Testis (tissue), 3 donors: ENCODE data around the gene F2RL1. TPM values are rescaled to one million over a fixed set of nuclear protein-coding genes. Genes with fewer than 3 reads are reported as not detected.
"Not testable (repeated sequence)": the region's sequence is repeated elsewhere in the genome, so short reads cannot be mapped to it uniquely, and the experiment has no call there.

Source experiments
- DNase-seq: peaks from one replicate; pipeline ENCODE4 v3.0.0-alpha.2; 2019
- H3K27ac ChIP-seq, 2 donors: fragments of 200-600 bp; sonication (generic); one replicate each; pipeline ENCODE4 v1.5.1; 2019
- H3K27me3 ChIP-seq: fragments of 200-600 bp; sonication (generic); one replicate; pipeline ENCODE4 v1.5.1; 2019
- H3K36me3 ChIP-seq: fragments of 200-600 bp; sonication (generic); one replicate; pipeline ENCODE4 v1.5.1; 2017; ENCODE audit warnings: low read depth; ENCODE audit errors: missing control alignments
- H3K4me1 ChIP-seq: fragments of 200-600 bp; sonication (generic); one replicate; pipeline ENCODE4 v1.5.1; 2019
- H3K4me3 ChIP-seq, 2 donors: fragments of 200-600 bp; sonication (generic); one replicate each; pipeline ENCODE4 v1.5.1; 2017 to 2019
- H3K9me3 ChIP-seq: fragments of 200-600 bp; sonication (generic); one replicate; pipeline ENCODE4 v1.5.1; 2017
- POLR2A ChIP-seq: fragments of 450-650 bp; IDR thresholded peaks from one replicate; pipeline ENCODE4 v1.6.1; 2017; ENCODE audit warnings: antibody characterized with exemption, mild to moderate bottlenecking, moderate library complexity
- WGBS, 2 donors: methylation state at CpG; one replicate each; pipeline ENCODE4 v1.1.5; 2018; 5-methylcytosine and 5-hydroxymethylcytosine counted together
- intact Hi-C: fragments of 100-400 bp; cut with DNase I; formaldehyde crosslinking; loops from one replicate; pipeline ENCODE4 v1.15.1; 2023; ENCODE audit warnings: low total_unique reads
- polyA plus RNA-seq: library from polyadenylated mRNA; stranded (reverse); fragments of 350-450 nt; fragmentation: Illumina TruSeq; extraction: RNeasy Lipid Tissue Mini Kit (QIAGEN cat#74804); gene quantifications from one replicate; pipeline ENCODE4 v1.2.3, GENCODE V29; 2014; ENCODE audit warnings: low read depth, low replicate concordance; ENCODE audit not compliant: insufficient read depth
- total RNA-seq, 2 donors: library from RNA; depleted of rRNA; stranded (reverse); fragments of >200 nt; gene quantifications; one replicate each; pipeline ENCODE4 v1.2.3, GENCODE V29; 2016
- TF ChIP-seq, protein P1 (sequence below), 3 experiments: fragments of 450-650 bp in 2 of 3; fragments of 200-600 bp in 1 of 3; sonication (generic) in 1 of 3; IDR thresholded peaks; one replicate each; pipeline ENCODE4 v1.5.1; 2016 to 2019; ENCODE audit warnings: antibody characterized with exemption in 3 of 3, mild to moderate bottlenecking in 2 of 3, moderate library complexity in 1 of 3

Gene F2RL1
- total and polyA plus RNA-seq, 3 donors from 2014 or later, result 0.68 to 2.3 (median 1.1) TPM

- no peak for DNase-seq
- Histone ChIP-seq H3K27ac (no peak overlapping the region), H3K4me1 (peaks cover 4% of the 10 kb centered on the region), H3K36me3 (no peaks in the 10 kb centered on the region), H3K9me3 (no peaks in the 10 kb centered on the region), H3K27me3 (no peaks in the 10 kb centered on the region), H3K4me3 (peak overlapping the region in 1 of 2 donors; percentile 67)
- intact Hi-C loops, result no loop called here
- TF ChIP-seq, protein P1, sequence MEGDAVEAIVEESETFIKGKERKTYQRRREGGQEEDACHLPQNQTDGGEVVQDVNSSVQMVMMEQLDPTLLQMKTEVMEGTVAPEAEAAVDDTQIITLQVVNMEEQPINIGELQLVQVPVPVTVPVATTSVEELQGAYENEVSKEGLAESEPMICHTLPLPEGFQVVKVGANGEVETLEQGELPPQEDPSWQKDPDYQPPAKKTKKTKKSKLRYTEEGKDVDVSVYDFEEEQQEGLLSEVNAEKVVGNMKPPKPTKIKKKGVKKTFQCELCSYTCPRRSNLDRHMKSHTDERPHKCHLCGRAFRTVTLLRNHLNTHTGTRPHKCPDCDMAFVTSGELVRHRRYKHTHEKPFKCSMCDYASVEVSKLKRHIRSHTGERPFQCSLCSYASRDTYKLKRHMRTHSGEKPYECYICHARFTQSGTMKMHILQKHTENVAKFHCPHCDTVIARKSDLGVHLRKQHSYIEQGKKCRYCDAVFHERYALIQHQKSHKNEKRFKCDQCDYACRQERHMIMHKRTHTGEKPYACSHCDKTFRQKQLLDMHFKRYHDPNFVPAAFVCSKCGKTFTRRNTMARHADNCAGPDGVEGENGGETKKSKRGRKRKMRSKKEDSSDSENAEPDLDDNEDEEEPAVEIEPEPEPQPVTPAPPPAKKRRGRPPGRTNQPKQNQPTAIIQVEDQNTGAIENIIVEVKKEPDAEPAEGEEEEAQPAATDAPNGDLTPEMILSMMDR (IDR thresholded peaks at IDR 0.05), result no peak
- no peak for TF ChIP-seq POLR2A
- 16 to 23% methylated on average over 10 to 31 of the region's 31 CpGs for WGBS, 2 donors
These were observed 1.2 kb downstream of the F2RL1 start for GRCh38 chr5:76819851-76820525.

GRCh38 chr5:76820526-76820890 lies 1.7 kb downstream of the F2RL1 start:
- DNase-seq, result no peak
- intact Hi-C loops, result no loop called here
- Histone ChIP-seq H3K4me3 (no peak overlapping the region), H3K27ac (no peak overlapping the region), H3K27me3 (no peaks in the 10 kb centered on the region), H3K36me3 (no peaks in the 10 kb centered on the region), H3K9me3 (no peaks in the 10 kb centered on the region), H3K4me1 (peaks cover 4% of the 10 kb centered on the region)
- 51 to 55% methylated on average over 2 of the region's 2 CpGs for WGBS, 2 donors
- TF ChIP-seq POLR2A, result no peak
- TF ChIP-seq, protein P1 (IDR thresholded peaks at IDR 0.05), result no peak

GRCh38 chr5:76821136-76821535 lies 2.3 kb downstream of the F2RL1 start:
- H3K4me1 ChIP-seq, result peaks cover 4% of the 10 kb centered on the region
- no peaks in the 10 kb centered on the region for H3K9me3 ChIP-seq
- H3K27ac ChIP-seq, result no peak overlapping the region
- no peak for DNase-seq
- TF ChIP-seq, protein P1 (IDR thresholded peaks at IDR 0.05), result no peak
- TF ChIP-seq POLR2A, result no peak
- 53 to 65% methylated on average over 4 of the region's 4 CpGs for WGBS, 2 donors
- no peaks in the 10 kb centered on the region for H3K36me3 ChIP-seq
- H3K4me3 ChIP-seq, result no peak overlapping the region
- intact Hi-C loops, result no loop called here
- no peaks in the 10 kb centered on the region for H3K27me3 ChIP-seq

DNA sequence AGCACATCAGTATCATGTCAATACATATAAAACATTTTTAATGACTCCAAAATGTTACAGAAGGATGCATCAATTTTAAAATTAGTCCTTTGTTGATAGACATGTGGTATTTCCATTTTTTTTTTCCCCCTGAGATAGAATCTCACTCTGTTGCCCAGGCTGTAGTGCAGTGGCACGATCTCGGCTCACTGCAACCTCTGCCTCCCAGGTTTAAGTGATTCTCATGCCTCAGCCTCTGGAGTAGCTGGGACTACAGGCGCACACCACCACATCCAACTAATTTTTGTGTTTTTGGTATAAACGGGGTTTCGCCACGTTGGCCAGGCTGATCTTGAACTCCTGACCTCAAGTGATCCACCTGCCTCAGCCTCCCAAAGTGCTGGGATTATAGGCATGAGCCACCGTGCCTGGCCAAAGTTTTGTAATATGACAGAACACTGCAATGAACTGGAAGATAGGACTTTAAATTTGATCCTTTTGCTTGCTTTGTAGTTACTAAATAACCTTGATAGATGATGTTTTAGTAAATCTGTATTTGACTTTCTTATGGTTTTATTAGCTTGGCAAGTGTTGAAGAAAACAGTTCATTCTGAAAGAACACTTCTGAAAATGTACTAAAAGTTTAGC lies 3.4 kb downstream of the F2RL1 start:
- 79 to 89% methylated on average over 7 of the region's 7 CpGs for WGBS, 2 donors
- H3K27me3 ChIP-seq, intact Hi-C loops: not testable (repeated sequence)

DNA sequence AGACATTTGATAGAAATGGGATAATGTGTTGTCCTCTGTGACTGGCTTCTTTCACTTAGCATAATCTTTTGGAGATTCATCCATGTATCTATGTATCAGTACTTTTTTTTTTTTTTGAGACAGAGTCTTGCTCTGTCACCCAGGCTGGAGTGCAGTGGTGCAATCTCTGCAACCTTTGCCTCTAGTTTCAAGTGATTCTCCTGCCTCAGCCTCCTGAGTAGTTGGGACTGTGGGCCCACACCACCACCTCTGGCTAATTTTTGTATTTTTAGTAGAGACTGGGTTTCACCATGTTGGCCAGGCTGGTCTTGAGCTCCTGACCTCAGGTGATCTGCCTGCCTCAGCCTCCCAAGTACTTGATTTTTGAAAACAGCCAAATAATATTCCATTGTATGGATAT lies 7.6 kb downstream of the F2RL1 start:
- H3K27me3 ChIP-seq, H3K4me1 ChIP-seq, DNase-seq: not testable (repeated sequence)

More for the DNA sequence above, 3.4 kb downstream of the F2RL1 start:
- H3K36me3 ChIP-seq, H3K4me3 ChIP-seq, H3K4me1 ChIP-seq, H3K9me3 ChIP-seq, DNase-seq, H3K27ac ChIP-seq: not testable (repeated sequence)

GRCh38 chr5:76831110-76831452 lies 12.3 kb downstream of the F2RL1 start:
- intact Hi-C loops, result no loop called here
- no peak for DNase-seq

More for the DNA sequence above, 7.6 kb downstream of the F2RL1 start:
- H3K4me3 ChIP-seq, intact Hi-C loops, H3K9me3 ChIP-seq, H3K36me3 ChIP-seq, H3K27ac ChIP-seq: not testable (repeated sequence)

More at GRCh38 chr5:76831110-76831452, 12.3 kb downstream of the F2RL1 start:
- Histone ChIP-seq H3K36me3 (no peaks in the 10 kb centered on the region), H3K27me3 (no peaks in the 10 kb centered on the region), H3K9me3 (no peaks in the 10 kb centered on the region), H3K27ac (no peak overlapping the region), H3K4me3 (no peak overlapping the region), H3K4me1 (no peaks in the 10 kb centered on the region)
- TF ChIP-seq, protein P1 (IDR thresholded peaks at IDR 0.05), result no peak
- no peak for TF ChIP-seq POLR2A
- WGBS, 2 donors, result 29 to 39% methylated on average over 2 of the region's 2 CpGs
